ENCODE results near the gene POP7.

Gene POP7

GRCh38 chr7:100670074-100670473 is 35.8 kb upstream of the POP7 start:
- Histone ChIP-seq H3K4me3 (ENCODE audit: low read depth, low read length) (no peak overlapping the region), H3K4me2 (ENCODE audit: low read length) (no peak overlapping the region), H3K9ac (no peak overlapping the region), H2AFZ (no peak overlapping the region), H3K79me2 (no peaks in the 10 kb centered on the region), H3K27me3 (ENCODE audit: control insufficient read depth, insufficient read depth, low read length) (no peaks in the 10 kb centered on the region), H3K27ac (no peak overlapping the region), H3K36me3 (ENCODE audit: control insufficient read depth, insufficient read depth, low read length) (no peaks in the 10 kb centered on the region), H3K9me3 (ENCODE audit: control insufficient read depth, low read length) (no peaks in the 10 kb centered on the region), H3K4me1 (no peaks in the 10 kb centered on the region)
- TF ChIP-seq CTCF (IDR thresholded peaks at IDR 0.05), result no peak

GRCh38 chr7:100671353-100672327 is 34.3 kb upstream of the POP7 start:
- Histone ChIP-seq H3K4me2 (ENCODE audit: low read length) (no peak overlapping the region), H3K36me3 (ENCODE audit: control insufficient read depth, insufficient read depth, low read length) (no peaks in the 10 kb centered on the region)

GRCh38 chr7:100673302-100673941 is 32.5 kb upstream of the POP7 start, which contains the start of gene GNB2:
TSS of gene GNB2 (plus strand) at chr7:100673740. CDS start at chr7:100676266, 2,526 bp downstream.
- H3K4me3 ChIP-seq (ENCODE audit: low read depth, low read length), result peak within 1 kb of the TSS; percentile 87
- TF ChIP-seq CTCF (IDR thresholded peaks at IDR 0.05), result no peak
- peak within 1 kb of the TSS; percentile 92 for H2AFZ ChIP-seq
- no peaks in the 10 kb centered on the region for H3K4me1 ChIP-seq
- H3K9me3 ChIP-seq (ENCODE audit: control insufficient read depth, low read length), result no peaks in the 10 kb centered on the region
- H3K36me3 ChIP-seq (ENCODE audit: control insufficient read depth, insufficient read depth, low read length), result no peaks in the 10 kb centered on the region
- no peaks in the 10 kb centered on the region for H3K79me2 ChIP-seq
- H3K9ac ChIP-seq, result peak within 1 kb of the TSS; percentile 94
- no peaks in the 10 kb centered on the region for H3K27me3 ChIP-seq (ENCODE audit: control insufficient read depth, insufficient read depth, low read length)
- H3K4me2 ChIP-seq (ENCODE audit: low read length), result peak within 1 kb of the TSS; percentile 99
- peak within 1 kb of the TSS; percentile 97 for H3K27ac ChIP-seq

More at GRCh38 chr7:100671353-100672327, 34.3 kb upstream of the POP7 start:
- Histone ChIP-seq H3K79me2 (no peaks in the 10 kb centered on the region), H3K4me1 (no peaks in the 10 kb centered on the region), H3K27me3 (ENCODE audit: control insufficient read depth, insufficient read depth, low read length) (no peaks in the 10 kb centered on the region), H3K27ac (no peak overlapping the region), H3K4me3 (ENCODE audit: low read depth, low read length) (no peak overlapping the region), H3K9me3 (ENCODE audit: control insufficient read depth, low read length) (no peaks in the 10 kb centered on the region), H2AFZ (no peak overlapping the region), H3K9ac (no peak overlapping the region)
- TF ChIP-seq CTCF (IDR thresholded peaks at IDR 0.05), result no peak

- H3K9ac ChIP-seq, result peak overlapping the region; percentile 94
- peak overlapping the region; percentile 97 for H3K27ac ChIP-seq
- H3K79me2 ChIP-seq, result no peaks in the 10 kb centered on the region
- H3K4me2 ChIP-seq (ENCODE audit: low read length), result peak overlapping the region; percentile 99
- no peaks in the 10 kb centered on the region for H3K27me3 ChIP-seq (ENCODE audit: control insufficient read depth, insufficient read depth, low read length)
- H3K36me3 ChIP-seq (ENCODE audit: control insufficient read depth, insufficient read depth, low read length), result no peaks in the 10 kb centered on the region
- H2AFZ ChIP-seq, result peak overlapping the region; percentile 92
- H3K4me3 ChIP-seq (ENCODE audit: low read depth, low read length), result peak overlapping the region; percentile 87
- TF ChIP-seq CTCF (IDR thresholded peaks at IDR 0.05), result no peak
- no peaks in the 10 kb centered on the region for H3K9me3 ChIP-seq (ENCODE audit: control insufficient read depth, low read length)
- no peaks in the 10 kb centered on the region for H3K4me1 ChIP-seq
Observed at GRCh38 chr7:100673942-100674410, 31.9 kb upstream of the POP7 start.

Data from parathyroid adenoma (tissue), 2 donors.